Skeletal muscle tissue (tissue), 4 donors: ENCODE measurements around the gene IL1F10. TPM values are rescaled to one million over a fixed set of nuclear protein-coding genes. Genes with fewer than 3 reads are reported as not detected.

Experiments
- H3K27ac ChIP-seq: one replicate; pipeline ENCODE4 v1.7.0; 2013; ENCODE audit warnings: mild to moderate bottlenecking, low read depth, low read length, inconsistent platforms
- H3K27me3 ChIP-seq, 3 donors: one replicate each; pipeline ENCODE4 v1.7.0; 2013; ENCODE audit warnings: low read length in 3 of 3; ENCODE audit not compliant: control insufficient read depth in 3 of 3, insufficient read depth in 3 of 3
- H3K36me3 ChIP-seq, 3 donors: one replicate each; pipeline ENCODE4 v1.7.0; 2013; ENCODE audit warnings: low read length in 3 of 3; ENCODE audit not compliant: control insufficient read depth in 3 of 3, insufficient read depth in 3 of 3
- H3K4me1 ChIP-seq, 3 donors: one replicate each; pipeline ENCODE4 v1.7.0; 2013; ENCODE audit warnings: low read length in 3 of 3, mild to moderate bottlenecking in 3 of 3; ENCODE audit not compliant: control insufficient read depth in 3 of 3, insufficient read depth in 3 of 3
- H3K4me3 ChIP-seq, 3 donors: one replicate each; pipeline ENCODE4 v1.7.0; 2013; ENCODE audit warnings: low read length in 3 of 3
- H3K9ac ChIP-seq, 3 donors: one replicate each; pipeline ENCODE4 v1.7.0; 2013; ENCODE audit warnings: low read length in 3 of 3, mild to moderate bottlenecking in 3 of 3, moderate library complexity in 2 of 3, low read depth in 1 of 3
- H3K9me3 ChIP-seq, 3 donors: one replicate each; pipeline ENCODE4 v1.7.0; 2013; ENCODE audit warnings: low read length in 3 of 3; ENCODE audit not compliant: control insufficient read depth in 3 of 3
- total RNA-seq: library from RNA; depleted of rRNA; stranded (reverse); fragments of >200 nt; gene quantifications from one replicate; pipeline ENCODE4 v1.2.3, GENCODE V29; 2014
- donor health status: Osteomylitis.

The IL1F10 gene
- total RNA-seq, 1 donor from 2014 or later, result not detected

GRCh38 chr2:113039158-113039557 lies 28.6 kb upstream of the IL1F10 start:
- Histone ChIP-seq H3K9ac (no peak overlapping the region), H3K9me3 (no peaks in the 10 kb centered on the region), H3K27ac (no peak overlapping the region), H3K4me1 (no peaks in the 10 kb centered on the region), H3K4me3 (no peak overlapping the region), H3K27me3 (no peaks in the 10 kb centered on the region), H3K36me3 (no peaks in the 10 kb centered on the region)

GRCh38 chr2:113039719-113040118 lies 28.1 kb upstream of the IL1F10 start:
- H3K36me3 ChIP-seq, result no peaks in the 10 kb centered on the region
- H3K9ac ChIP-seq, result no peak overlapping the region
- H3K9me3 ChIP-seq, result no peaks in the 10 kb centered on the region
- H3K27ac ChIP-seq, result no peak overlapping the region
- H3K4me3 ChIP-seq, result no peak overlapping the region
- H3K27me3 ChIP-seq, result no peaks in the 10 kb centered on the region
- H3K4me1 ChIP-seq, result no peaks in the 10 kb centered on the region

DNA sequence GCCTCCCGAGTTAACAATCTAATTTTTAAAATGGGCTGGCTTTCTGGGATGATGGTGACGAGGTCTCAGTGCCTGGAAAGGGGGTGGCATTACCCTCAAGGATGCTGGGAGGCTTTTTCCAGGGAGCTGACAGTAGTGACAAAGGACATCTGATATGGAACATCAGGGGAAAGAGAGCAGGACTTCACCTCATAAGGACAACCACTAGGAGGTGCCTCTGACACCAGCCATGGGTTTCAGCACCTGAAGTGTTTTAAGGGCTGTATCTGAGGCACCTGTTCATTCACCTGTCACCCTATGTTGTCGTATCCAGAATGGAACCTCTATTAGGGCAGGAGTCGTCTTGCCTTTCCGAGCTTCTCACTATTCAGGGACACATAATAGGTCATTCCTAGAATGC lies 25.9 kb upstream of the IL1F10 start:
- no peak overlapping the region for H3K4me3 ChIP-seq
- H3K27ac ChIP-seq, result no peak overlapping the region
- no peaks in the 10 kb centered on the region for H3K36me3 ChIP-seq
- H3K9ac ChIP-seq, result no peak overlapping the region
- no peaks in the 10 kb centered on the region for H3K9me3 ChIP-seq
- H3K4me1 ChIP-seq, result no peaks in the 10 kb centered on the region
- H3K27me3 ChIP-seq, result no peaks in the 10 kb centered on the region

DNA sequence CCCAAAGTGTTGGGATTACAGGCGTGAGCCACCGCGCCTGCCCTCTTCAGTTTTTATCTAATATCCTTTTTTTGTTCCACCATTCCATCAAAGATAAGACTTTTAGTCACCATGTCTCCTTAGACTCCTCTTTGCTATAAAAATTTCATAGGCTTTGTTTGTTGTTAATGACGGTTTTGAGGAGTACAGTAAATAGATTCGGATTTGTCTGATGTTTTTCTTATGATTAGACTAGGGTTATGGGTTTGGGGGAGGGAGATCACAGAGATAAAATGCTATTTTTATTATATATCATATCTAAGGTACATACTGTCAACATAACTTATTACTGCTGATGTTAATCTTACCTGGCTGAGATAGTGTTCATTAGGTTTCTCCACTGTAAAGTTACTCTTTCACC lies 21.3 kb upstream of the IL1F10 start:
- H3K9ac ChIP-seq, result no peak overlapping the region

GRCh38 chr2:113050921-113051895 lies 16.6 kb upstream of the IL1F10 start:
- Histone ChIP-seq H3K27ac (no peak overlapping the region), H3K9ac (no peak overlapping the region), H3K4me3 (no peak overlapping the region), H3K36me3 (no peaks in the 10 kb centered on the region), H3K9me3 (peaks cover 0 to 2% (median 0%) of the 10 kb centered on the region in 3 donors), H3K4me1 (no peaks in the 10 kb centered on the region), H3K27me3 (no peaks in the 10 kb centered on the region)

More for the DNA sequence above, 21.3 kb upstream of the IL1F10 start:
- Histone ChIP-seq H3K27me3 (no peaks in the 10 kb centered on the region), H3K9me3 (no peaks in the 10 kb centered on the region), H3K27ac (no peak overlapping the region), H3K4me1 (no peaks in the 10 kb centered on the region), H3K4me3 (no peak overlapping the region), H3K36me3 (no peaks in the 10 kb centered on the region)

- Histone ChIP-seq H3K27me3 (no peaks in the 10 kb centered on the region), H3K36me3 (no peaks in the 10 kb centered on the region), H3K4me3 (no peak within 1 kb of the TSS), H3K9ac (no peak within 1 kb of the TSS), H3K4me1 (no peaks in the 10 kb centered on the region), H3K9me3 (peaks cover 0 to 2% (median 0%) of the 10 kb centered on the region in 3 donors), H3K27ac (no peak within 1 kb of the TSS)
These were observed 15.3 kb upstream of the IL1F10 start, which contains the start of gene IL36B for GRCh38 chr2:113052396-113052917. TSS of gene IL36B (minus strand) at chr2:113052867.

GRCh38 chr2:113053666-113054065 lies 14.1 kb upstream of the IL1F10 start:
- H3K4me1 ChIP-seq, result no peaks in the 10 kb centered on the region
- H3K9me3 ChIP-seq, result peaks cover 0 to 2% (median 0%) of the 10 kb centered on the region in 3 donors
- H3K4me3 ChIP-seq, result no peak overlapping the region
- H3K27ac ChIP-seq, result no peak overlapping the region
- H3K27me3 ChIP-seq, result no peaks in the 10 kb centered on the region
- no peak overlapping the region for H3K9ac ChIP-seq
- H3K36me3 ChIP-seq, result no peaks in the 10 kb centered on the region

DNA sequence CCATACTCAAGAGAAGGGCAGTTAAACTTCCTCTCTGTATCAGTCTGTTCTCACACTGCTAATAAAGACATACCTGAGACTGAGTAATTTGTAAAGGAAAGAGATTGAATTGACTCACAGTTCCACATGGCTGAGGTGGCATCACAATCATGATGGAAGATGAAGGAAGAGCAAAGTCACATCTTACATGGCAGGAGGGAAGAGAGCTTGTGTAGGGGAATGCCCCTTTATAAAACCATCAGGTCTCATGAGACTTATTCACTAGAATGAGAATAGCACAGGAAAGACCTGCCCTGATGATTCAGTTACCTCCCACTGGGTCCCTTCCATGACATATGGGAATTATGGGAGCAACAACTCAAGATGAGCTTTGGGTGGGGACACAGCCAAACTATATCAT lies 13.7 kb upstream of the IL1F10 start:
- peaks cover 0 to 2% (median 0%) of the 10 kb centered on the region in 3 donors for H3K9me3 ChIP-seq
- H3K36me3 ChIP-seq, result no peaks in the 10 kb centered on the region
- H3K27me3 ChIP-seq, result no peaks in the 10 kb centered on the region
- no peak overlapping the region for H3K27ac ChIP-seq
- no peak overlapping the region for H3K9ac ChIP-seq
- H3K4me3 ChIP-seq, result no peak overlapping the region
- no peaks in the 10 kb centered on the region for H3K4me1 ChIP-seq

- Histone ChIP-seq H3K9ac (no peak overlapping the region), H3K4me1 (no peaks in the 10 kb centered on the region), H3K9me3 (peaks cover 0 to 2% (median 0%) of the 10 kb centered on the region in 3 donors), H3K27ac (no peak overlapping the region), H3K4me3 (no peak overlapping the region), H3K36me3 (no peaks in the 10 kb centered on the region), H3K27me3 (peaks cover 0 to 3% (median 0%) of the 10 kb centered on the region in 3 donors)
These were observed 11.2 kb upstream of the IL1F10 start for GRCh38 chr2:113056521-113056920.

DNA sequence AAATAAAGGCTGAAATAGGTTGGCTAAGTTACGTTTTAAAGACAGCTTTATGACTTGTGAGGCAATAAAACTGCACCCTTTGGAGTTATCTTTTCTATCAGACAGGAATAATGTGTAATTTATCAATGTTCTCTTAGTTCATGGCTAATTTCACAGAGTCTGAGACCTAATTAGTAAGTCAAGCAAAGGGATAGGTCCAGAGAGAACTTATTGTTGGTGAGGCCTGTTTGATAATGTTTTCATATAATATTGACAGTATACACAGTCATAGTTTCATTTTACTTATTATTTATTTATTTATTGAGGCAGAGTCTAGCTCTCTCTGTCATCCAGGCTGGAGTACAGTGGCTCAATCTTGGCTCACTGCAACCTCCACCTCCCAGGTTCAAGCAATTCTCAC lies 10.7 kb upstream of the IL1F10 start:
- Histone ChIP-seq H3K9me3 (peaks cover 0 to 2% (median 0%) of the 10 kb centered on the region in 3 donors), H3K4me1 (no peaks in the 10 kb centered on the region), H3K4me3 (no peak overlapping the region), H3K27ac (no peak overlapping the region), H3K9ac (no peak overlapping the region), H3K36me3 (no peaks in the 10 kb centered on the region), H3K27me3 (peaks cover 0 to 3% (median 1%) of the 10 kb centered on the region in 3 donors)
